ENCODE measurements around the gene HCST. TPM values are rescaled to one million over a fixed set of nuclear protein-coding genes. Genes with fewer than 3 reads are reported as not detected.

HCST gene
- total RNA-seq, 1 donor from 2014 or later: not detected

DNA sequence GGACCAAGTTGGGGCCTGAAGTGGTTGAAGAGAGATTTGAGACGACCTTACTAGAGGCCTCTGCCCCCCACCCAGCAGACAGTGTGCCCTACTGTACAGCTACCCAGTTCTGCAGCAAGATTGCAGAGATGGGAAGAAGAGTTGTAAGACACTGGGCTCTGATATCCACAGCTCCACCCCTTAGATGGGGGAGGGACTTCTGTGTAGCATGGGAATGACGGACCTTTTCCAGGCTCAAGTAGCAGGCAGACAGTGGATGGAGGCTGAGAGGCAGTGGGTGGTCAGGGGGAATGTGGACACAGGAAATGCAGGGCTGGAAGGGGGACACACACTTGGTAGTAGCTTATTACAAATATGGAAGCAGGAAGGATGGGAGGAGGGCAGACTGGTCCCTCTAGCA lies 46.8 kb downstream of the HCST start:
- DNase-seq (ENCODE audit: low read depth): no peak
- TF ChIP-seq, protein P1, sequence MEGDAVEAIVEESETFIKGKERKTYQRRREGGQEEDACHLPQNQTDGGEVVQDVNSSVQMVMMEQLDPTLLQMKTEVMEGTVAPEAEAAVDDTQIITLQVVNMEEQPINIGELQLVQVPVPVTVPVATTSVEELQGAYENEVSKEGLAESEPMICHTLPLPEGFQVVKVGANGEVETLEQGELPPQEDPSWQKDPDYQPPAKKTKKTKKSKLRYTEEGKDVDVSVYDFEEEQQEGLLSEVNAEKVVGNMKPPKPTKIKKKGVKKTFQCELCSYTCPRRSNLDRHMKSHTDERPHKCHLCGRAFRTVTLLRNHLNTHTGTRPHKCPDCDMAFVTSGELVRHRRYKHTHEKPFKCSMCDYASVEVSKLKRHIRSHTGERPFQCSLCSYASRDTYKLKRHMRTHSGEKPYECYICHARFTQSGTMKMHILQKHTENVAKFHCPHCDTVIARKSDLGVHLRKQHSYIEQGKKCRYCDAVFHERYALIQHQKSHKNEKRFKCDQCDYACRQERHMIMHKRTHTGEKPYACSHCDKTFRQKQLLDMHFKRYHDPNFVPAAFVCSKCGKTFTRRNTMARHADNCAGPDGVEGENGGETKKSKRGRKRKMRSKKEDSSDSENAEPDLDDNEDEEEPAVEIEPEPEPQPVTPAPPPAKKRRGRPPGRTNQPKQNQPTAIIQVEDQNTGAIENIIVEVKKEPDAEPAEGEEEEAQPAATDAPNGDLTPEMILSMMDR (IDR thresholded peaks at IDR 0.05; ENCODE audit: insufficient read depth, low read length, poor library complexity, severe bottlenecking): no peak
- no peak overlapping the region for H3K4me3 ChIP-seq (ENCODE audit: low read depth, low read length)

More for the DNA sequence above, 46.8 kb downstream of the HCST start:
- H3K36me3 ChIP-seq (ENCODE audit: control insufficient read depth, insufficient read depth, low read length): no peaks in the 10 kb centered on the region
- H3K27me3 ChIP-seq (ENCODE audit: control insufficient read depth, insufficient read depth, low read length): no peaks in the 10 kb centered on the region

Other genes with a start within 250 kb of the HCST start
- not detected in 2 replicates for gene UPK1A, start 236.0 kb upstream of the HCST start, total RNA-seq
- not detected in 2 replicates for gene ZBTB32, start 198.0 kb upstream of the HCST start, total RNA-seq
- 18.4 and 31.8 TPM in 2 replicates for gene KMT2B, start 184.5 kb upstream of the HCST start, total RNA-seq
- gene IGFLR1, start 160.1 kb upstream of the HCST start, total RNA-seq: 1.9 and 8.8 TPM in 2 replicates
- 15.5 and 17.6 TPM in 2 replicates for gene U2AF1L4, start 157.1 kb upstream of the HCST start, total RNA-seq
- gene PSENEN, start 156.9 kb upstream of the HCST start, total RNA-seq: 46.8 and 59.7 TPM in 2 replicates
- gene LIN37, start 154.0 kb upstream of the HCST start, total RNA-seq: 15.1 and 22.0 TPM in 2 replicates
- gene HSPB6, start 145.5 kb upstream of the HCST start, total RNA-seq: 0.17 and 0.82 TPM in 2 replicates
- 6.1 and 13.0 TPM in 2 replicates for gene PROSER3, start 144.4 kb upstream of the HCST start, total RNA-seq
- 2.8 and 3.5 TPM in 2 replicates for gene ARHGAP33, start 127.0 kb upstream of the HCST start, total RNA-seq
- not detected in 2 replicates for gene PRODH2, start 89.7 kb upstream of the HCST start, total RNA-seq
- 0.68 and 0.92 TPM in 2 replicates for gene NPHS1, start 50.0 kb upstream of the HCST start, total RNA-seq
- gene KIRREL2, start 45.6 kb upstream of the HCST start, total RNA-seq: 0.50 and 1.0 TPM in 2 replicates
- 6.3 and 9.3 TPM in 2 replicates for gene APLP1, start 34.0 kb upstream of the HCST start, total RNA-seq
- 6.1 and 6.2 TPM in 2 replicates for gene NFKBID, start 2.0 kb upstream of the HCST start, total RNA-seq
- 1.1 TPM in 1 of 2 replicates, not detected in the other for gene TYROBP, start 5.8 kb downstream of the HCST start, total RNA-seq
- 14.4 and 24.8 TPM in 2 replicates for gene LRFN3, start 33.8 kb downstream of the HCST start, total RNA-seq
- 47.4 and 49.5 TPM in 2 replicates for gene SDHAF1, start 92.7 kb downstream of the HCST start, total RNA-seq
- gene SYNE4, start 106.3 kb downstream of the HCST start, total RNA-seq: 8.6 and 11.5 TPM in 2 replicates
- gene ALKBH6, start 111.7 kb downstream of the HCST start, total RNA-seq: 17.5 and 22.4 TPM in 2 replicates
- 4.6 and 4.7 TPM in 2 replicates for gene CLIP3, start 130.3 kb downstream of the HCST start, total RNA-seq
- gene THAP8, start 151.8 kb downstream of the HCST start, total RNA-seq: 12.0 and 16.3 TPM in 2 replicates
- 1.8 and 2.8 TPM in 2 replicates for gene WDR62, start 152.4 kb downstream of the HCST start, total RNA-seq
- gene OVOL3, start 208.6 kb downstream of the HCST start, total RNA-seq: not detected in 2 replicates
- gene POLR2I, start 212.3 kb downstream of the HCST start, total RNA-seq: 58.5 and 82.6 TPM in 2 replicates
- 337 and 371 TPM in 2 replicates for gene TBCB, start 212.9 kb downstream of the HCST start, total RNA-seq
- gene CAPNS1, start 237.5 kb downstream of the HCST start, total RNA-seq: 262 and 352 TPM in 2 replicates
- gene COX7A1, start 249.9 kb downstream of the HCST start, total RNA-seq: 1.0 and 1.4 TPM in 2 replicates